ENCODE results near the gene CYP21A2. TPM values are rescaled to one million over a fixed set of nuclear protein-coding genes. Genes with fewer than 3 reads are reported as not detected.
"Not testable (repeated sequence)": the region's sequence is repeated elsewhere in the genome, so short reads cannot be mapped to it uniquely, and the experiment has no call there.

The CYP21A2 gene
- total and polyA plus RNA-seq, 2 of the 8 experiments (the other 6 are each of a cell fraction or from before 2014, with no cell fraction given): 0.22 to 0.23 TPM

GRCh38 chr6:32047855-32048766 lies 9.9 kb downstream of the CYP21A2 start (continued):
- TF ChIP-seq TAF7 (optimal IDR thresholded peaks at IDR 0.05; ENCODE audit: borderline replicate concordance, low read depth, low read length) (no peak), USF2 (IDR thresholded peaks at IDR 0.05; ENCODE audit: low read length) (no peak), YY1 (IDR thresholded peaks at IDR 0.05; ENCODE audit: low read depth, low read length) (no peak), CTCF (IDR thresholded peaks at IDR 0.05; ENCODE audit: control extremely low read depth in 1 of 3, insufficient read depth in 1 of 3, low read depth in 1 of 3, low read length in 3 of 3) (peak; percentile 86 to 93 (median 92))

DNA sequence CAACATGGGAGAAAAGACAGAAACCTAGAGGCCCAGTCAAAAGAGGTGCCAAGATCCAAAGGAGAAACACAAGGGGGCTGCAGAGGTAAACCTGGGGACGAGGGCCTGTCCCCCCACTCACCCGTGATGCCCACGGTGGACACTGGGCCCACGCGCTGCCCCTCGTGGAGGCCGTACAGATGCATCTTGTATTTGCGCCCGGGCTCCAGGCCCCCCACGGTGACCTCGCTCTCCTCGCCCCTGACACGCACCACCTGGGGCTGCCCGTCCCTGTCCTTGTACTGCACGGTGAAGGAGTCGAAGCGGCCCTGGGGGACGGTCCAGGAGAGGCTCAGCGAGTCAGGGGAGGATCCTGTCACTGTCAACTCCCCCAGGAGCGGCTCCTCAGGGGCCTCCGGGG lies 10.9 kb downstream of the CYP21A2 start:
- WGBS, 2 experiments (ENCODE audit: extremely low coverage in 1 of 2, insufficient coverage in 1 of 2, insufficient read length in 1 of 2, insufficient replicate concordance in 2 of 2, low coverage in 1 of 2, low lambda C conversion rate in 2 of 2, missing lambda C conversion rate in 1 of 2): 98% methylated on average over 17 of the region's 21 CpGs; no CpG with 5 or more reads in 1 of the 2 experiments

More for the DNA sequence above, 10.9 kb downstream of the CYP21A2 start:
- not testable (repeated sequence) for H3K23ac ChIP-seq (ENCODE audit: insufficient read length); H4K91ac ChIP-seq (replicated peaks; ENCODE audit: insufficient read length, low read length); H2BK5ac ChIP-seq (ENCODE audit: low read depth, low read length); H3K4me2 ChIP-seq (ENCODE audit: insufficient read depth in 1 of 2, low read depth in 2 of 2, low read length in 2 of 2); H3K4ac ChIP-seq (replicated peaks; ENCODE audit: insufficient read length, low read depth, low read length); H3K14ac ChIP-seq (ENCODE audit: insufficient read length); H3K4me1 ChIP-seq (replicated peaks in 1 of 4; ENCODE audit: control insufficient read depth in 3 of 4, insufficient read depth in 4 of 4, low read length in 3 of 4); DNase-seq (ENCODE audit: low read depth in 1 of 2, low spot score in 2 of 2); H4K5ac ChIP-seq (ENCODE audit: insufficient read length, low read depth, low read length); H3K36me3 ChIP-seq (ENCODE audit: control insufficient read depth in 2 of 4, insufficient read depth in 4 of 4, low read length in 3 of 4); H2BK120ac ChIP-seq (replicated peaks; ENCODE audit: low read depth, low read length); H3K9me3 ChIP-seq (ENCODE audit: insufficient read depth in 2 of 2, low read depth in 1 of 2, low read length in 1 of 2); H3K9ac ChIP-seq (replicated peaks in 1 of 4; ENCODE audit: extremely low read depth in 1 of 4, low read depth in 3 of 4, low read length in 3 of 4); H3K18ac ChIP-seq (ENCODE audit: extremely low read depth, low read length); H4K8ac ChIP-seq (ENCODE audit: extremely low read depth, insufficient read depth, low read length); H3K27me3 ChIP-seq (replicated peaks in 1 of 4; ENCODE audit: control insufficient read depth in 3 of 4, extremely low read depth in 1 of 4, insufficient read depth in 3 of 4, low read length in 3 of 4); FAIRE-seq; H3K56ac ChIP-seq (replicated peaks; ENCODE audit: insufficient read length, low read depth, low read length); H3K79me2 ChIP-seq (ENCODE audit: control insufficient read depth in 1 of 2, insufficient read depth in 2 of 2, low read length in 2 of 2); H2BK20ac ChIP-seq (ENCODE audit: low read length); H2AFZ ChIP-seq (ENCODE audit: low read length); H4K20me1 ChIP-seq (replicated peaks in 1 of 2; ENCODE audit: control insufficient read depth in 1 of 2, insufficient read depth in 2 of 2, low read length in 2 of 2); H3K79me1 ChIP-seq (ENCODE audit: low read depth, low read length); H3K4me3 ChIP-seq (ENCODE audit: extremely low read depth in 1 of 4, insufficient read depth in 2 of 4, low read depth in 3 of 4, low read length in 4 of 4); H3K23me2 ChIP-seq (ENCODE audit: low read depth, low read length); H3K27ac ChIP-seq (ENCODE audit: low read depth, low read length)
- POLR2A ChIA-PET (ENCODE audit: partially characterized antibody): interaction anchor here (1.7 kb wide), 1 partner anchor 26 kb away, joined by 4 read pairs; no protein-coding TSS in a partner anchor
- 0 out of 2 replicates have a peak overlapping the region, but pooled peaks have one; percentile 65 for H2BK15ac ChIP-seq (ENCODE audit: low read length)
- 0 out of 2 replicates have a peak overlapping the region, but pooled peaks have one; percentile 4 for H2BK12ac ChIP-seq (ENCODE audit: low read depth, low read length)
- CTCF ChIA-PET (ENCODE audit: partially characterized antibody): interaction anchor here (0.6 to 4.9 kb wide), 15 partner anchors 9 to 264 kb away, joined by 3 to 38 read pairs (median 6); no protein-coding TSS in a partner anchor
- 0 out of 2 replicates have a peak overlapping the region, but pooled peaks have one; percentile 60 for H2AK5ac ChIP-seq (ENCODE audit: low read depth, low read length)
